ENCODE data around the gene METTL9. TPM values are rescaled to one million over a fixed set of nuclear protein-coding genes. Genes with fewer than 3 reads are reported as not detected.
A peak's percentile ranks its signal among the peaks of the same experiment; 100 is the strongest.
"Not testable (repeated sequence)": the region's sequence is repeated elsewhere in the genome, so short reads cannot be mapped to it uniquely, and the experiment has no call there.

Gene METTL9
- total RNA-seq, 2 experiments from 2014 or later, result 99.2 to 101 TPM

GRCh38 chr16:21597561-21598030 is 1.8 kb upstream of the METTL9 start:
- no peaks in the 10 kb centered on the region for H3K9me3 Mint-ChIP-seq (ENCODE audit: insufficient read depth)
- no peak for DNase-seq
- CTCF ChIA-PET, result interaction anchor here (0.9 to 2.9 kb wide), 7 partner anchors 11 to 111 kb away, joined by 3 to 13 read pairs (median 4); no protein-coding TSS in a partner anchor

GRCh38 chr16:21598206-21598605 is 1.2 kb upstream of the METTL9 start:
- H3K27ac Mint-ChIP-seq, result peak overlapping the region; percentile 93
- DNase-seq (no peak), ATAC-seq (no peak)
- ChIA-PET POLR2A (interaction anchor here (0.7 to 2.6 kb wide), 4 partner anchors 13 to 1919 kb away, joined by 3 to 8 read pairs (median 4); no protein-coding TSS in a partner anchor), CTCF (interaction anchor here (1.4 to 2.9 kb wide), 3 partner anchors 14 to 59 kb away, joined by 4 to 13 read pairs (median 4); no protein-coding TSS in a partner anchor)
- peak overlapping the region; percentile 86 for H3K4me3 Mint-ChIP-seq
- H3K36me3 Mint-ChIP-seq (ENCODE audit: low read depth), result peaks cover 10% of the 10 kb centered on the region
- H3K4me1 Mint-ChIP-seq (ENCODE audit: low read depth), result peaks cover 50% of the 10 kb centered on the region
- H3K9me3 Mint-ChIP-seq (ENCODE audit: insufficient read depth), result no peaks in the 10 kb centered on the region
- peaks cover 3% of the 10 kb centered on the region for H3K27me3 Mint-ChIP-seq (ENCODE audit: low read depth)

More at GRCh38 chr16:21597561-21598030, 1.8 kb upstream of the METTL9 start:
- H3K4me3 Mint-ChIP-seq, result no peak overlapping the region
- peaks cover 3% of the 10 kb centered on the region for H3K27me3 Mint-ChIP-seq (ENCODE audit: low read depth)
- no peak for ATAC-seq
- H3K36me3 Mint-ChIP-seq (ENCODE audit: low read depth), result peaks cover 10% of the 10 kb centered on the region
- POLR2A ChIA-PET, result interaction anchor here (1.1 kb wide), 1 partner anchor 43 kb away, joined by 3 read pairs; no protein-coding TSS in a partner anchor
- H3K4me1 Mint-ChIP-seq (ENCODE audit: low read depth), result peaks cover 43% of the 10 kb centered on the region
- peak overlapping the region; percentile 93 for H3K27ac Mint-ChIP-seq

- no peak for DNase-seq
- CTCF ChIA-PET, result interaction anchor here (1.4 to 2.9 kb wide), 3 partner anchors 15 to 59 kb away, joined by 4 to 13 read pairs (median 4); no protein-coding TSS in a partner anchor
Observed at GRCh38 chr16:21598701-21599121, 666 bp upstream of the METTL9 start.

GRCh38 chr16:21600031-21600773 is 825 bp downstream of the METTL9 start:
- Mint-ChIP-seq H3K27me3 (ENCODE audit: low read depth) (no peaks in the 10 kb centered on the region), H3K4me1 (ENCODE audit: low read depth) (peaks cover 65% of the 10 kb centered on the region), H3K4me3 (peak overlapping the region; percentile 93), H3K27ac (peak overlapping the region; percentile 89), H3K36me3 (ENCODE audit: low read depth) (peaks cover 13% of the 10 kb centered on the region), H3K9me3 (ENCODE audit: insufficient read depth) (no peaks in the 10 kb centered on the region)
- ChIA-PET POLR2A (interaction anchor here (0.6 to 2.6 kb wide), 5 partner anchors 9 to 47 kb away, joined by 3 to 8 read pairs (median 6); no protein-coding TSS in a partner anchor), CTCF (interaction anchor here (0.8 to 2.0 kb wide), 11 partner anchors 9 to 108 kb away, joined by 3 to 8 read pairs (median 5); no protein-coding TSS in a partner anchor)
- DNase-seq (peak; percentile 37), ATAC-seq (peak; percentile 20)

More at GRCh38 chr16:21598701-21599121, 666 bp upstream of the METTL9 start:
- Mint-ChIP-seq H3K36me3 (ENCODE audit: low read depth) (peaks cover 13% of the 10 kb centered on the region), H3K4me1 (ENCODE audit: low read depth) (peaks cover 55% of the 10 kb centered on the region), H3K27me3 (ENCODE audit: low read depth) (peaks cover 3% of the 10 kb centered on the region), H3K9me3 (ENCODE audit: insufficient read depth) (no peaks in the 10 kb centered on the region), H3K27ac (peak overlapping the region; percentile 93), H3K4me3 (peak overlapping the region; percentile 86)
- ATAC-seq, result peak; percentile 8
- POLR2A ChIA-PET, result interaction anchor here (0.7 to 2.6 kb wide), 4 partner anchors 12 to 1918 kb away, joined by 3 to 8 read pairs (median 4); no protein-coding TSS in a partner anchor

- DNase-seq (no peak), ATAC-seq (no peak)
- peaks cover 73% of the 10 kb centered on the region for H3K4me1 Mint-ChIP-seq (ENCODE audit: low read depth)
- ChIA-PET CTCF (interaction anchor here (1.3 to 1.5 kb wide), 3 partner anchors 37 to 106 kb away, joined by 3 to 5 read pairs (median 4); no protein-coding TSS in a partner anchor), POLR2A (no interaction called here)
- no peak overlapping the region for H3K27ac Mint-ChIP-seq
- H3K27me3 Mint-ChIP-seq (ENCODE audit: low read depth), result no peaks in the 10 kb centered on the region
- no peaks in the 10 kb centered on the region for H3K9me3 Mint-ChIP-seq (ENCODE audit: insufficient read depth)
- peaks cover 13% of the 10 kb centered on the region for H3K36me3 Mint-ChIP-seq (ENCODE audit: low read depth)
- H3K4me3 Mint-ChIP-seq, result no peak overlapping the region
Observed at GRCh38 chr16:21602785-21603184, 3.4 kb downstream of the METTL9 start.

GRCh38 chr16:21603928-21604327 is 4.6 kb downstream of the METTL9 start:
- H3K4me3 Mint-ChIP-seq, result no peak overlapping the region

GRCh38 chr16:21605848-21606247 is 6.5 kb downstream of the METTL9 start:
- H3K27me3 Mint-ChIP-seq (ENCODE audit: low read depth); H3K9me3 Mint-ChIP-seq (ENCODE audit: insufficient read depth); POLR2A ChIA-PET; ATAC-seq; H3K4me3 Mint-ChIP-seq; H3K27ac Mint-ChIP-seq; DNase-seq: not testable (repeated sequence)
- peaks cover 90% of the 10 kb centered on the region for H3K4me1 Mint-ChIP-seq (ENCODE audit: low read depth)
- CTCF ChIA-PET, result interaction anchor here (1.0 to 2.6 kb wide), 4 partner anchors 10 to 51 kb away, joined by 4 to 9 read pairs (median 7); no protein-coding TSS in a partner anchor
- H3K36me3 Mint-ChIP-seq (ENCODE audit: low read depth), result peaks cover 13% of the 10 kb centered on the region

More at GRCh38 chr16:21603928-21604327, 4.6 kb downstream of the METTL9 start:
- ATAC-seq (no peak), DNase-seq (no peak)
- ChIA-PET POLR2A (interaction anchor here (0.8 kb wide), 1 partner anchor 37 kb away, joined by 3 read pairs; no protein-coding TSS in a partner anchor), CTCF (interaction anchor here (0.8 to 2.6 kb wide), 7 partner anchors 34 to 105 kb away, joined by 3 to 9 read pairs (median 5); no protein-coding TSS in a partner anchor)
- no peaks in the 10 kb centered on the region for H3K27me3 Mint-ChIP-seq (ENCODE audit: low read depth)
- peaks cover 10% of the 10 kb centered on the region for H3K36me3 Mint-ChIP-seq (ENCODE audit: low read depth)
- no peaks in the 10 kb centered on the region for H3K9me3 Mint-ChIP-seq (ENCODE audit: insufficient read depth)
- H3K27ac Mint-ChIP-seq, result no peak overlapping the region
- H3K4me1 Mint-ChIP-seq (ENCODE audit: low read depth), result peaks cover 74% of the 10 kb centered on the region

- peaks cover 87% of the 10 kb centered on the region for H3K4me1 Mint-ChIP-seq (ENCODE audit: low read depth)
- CTCF ChIA-PET, result interaction anchor here (1.1 to 3.5 kb wide), 10 partner anchors 8 to 49 kb away, joined by 3 to 16 read pairs (median 4); no protein-coding TSS in a partner anchor
- peak; percentile 82 for ATAC-seq
- POLR2A ChIA-PET, result interaction anchor here (0.9 to 1.5 kb wide), 3 partner anchors 8 to 37 kb away, joined by 3 to 6 read pairs (median 6); partner anchors contain the start of gene METTL9
- DNase-seq, result peak; percentile 75
- peaks cover 14% of the 10 kb centered on the region for H3K36me3 Mint-ChIP-seq (ENCODE audit: low read depth)
- H3K27me3 Mint-ChIP-seq (ENCODE audit: low read depth), result no peaks in the 10 kb centered on the region
- peak overlapping the region; percentile 11 for H3K4me3 Mint-ChIP-seq
- H3K9me3 Mint-ChIP-seq (ENCODE audit: insufficient read depth), result no peaks in the 10 kb centered on the region
- H3K27ac Mint-ChIP-seq, result peak overlapping the region; percentile 56
Observed at GRCh38 chr16:21608639-21609328, 9.4 kb downstream of the METTL9 start.

- Mint-ChIP-seq H3K36me3 (ENCODE audit: low read depth) (peaks cover 27% of the 10 kb centered on the region), H3K27me3 (ENCODE audit: low read depth) (no peaks in the 10 kb centered on the region), H3K9me3 (ENCODE audit: insufficient read depth) (no peaks in the 10 kb centered on the region), H3K4me3 (no peak overlapping the region), H3K4me1 (ENCODE audit: low read depth) (peaks cover 87% of the 10 kb centered on the region), H3K27ac (no peak overlapping the region)
- ChIA-PET POLR2A (interaction anchor here (1.5 to 2.2 kb wide), 2 partner anchors 10 kb away, joined by 6 to 8 read pairs; partner anchors contain the start of gene METTL9), CTCF (interaction anchor here (1.0 to 3.5 kb wide), 5 partner anchors 26 to 47 kb away, joined by 3 to 16 read pairs (median 4); no protein-coding TSS in a partner anchor)
- no peak for DNase-seq
- no peak for ATAC-seq
Observed at GRCh38 chr16:21610006-21610544, 10.7 kb downstream of the METTL9 start.

- ChIA-PET CTCF (interaction anchor here (1.0 to 3.5 kb wide), 6 partner anchors 10 to 33 kb away, joined by 3 to 16 read pairs (median 4); no protein-coding TSS in a partner anchor), POLR2A (interaction anchor here (0.6 to 2.2 kb wide), 2 partner anchors 11 to 26 kb away, joined by 3 to 8 read pairs; partner anchors contain the start of gene METTL9)
- peaks cover 30% of the 10 kb centered on the region for H3K36me3 Mint-ChIP-seq (ENCODE audit: low read depth)
- H3K4me3 Mint-ChIP-seq, result no peak overlapping the region
- H3K27ac Mint-ChIP-seq, result no peak overlapping the region
- no peaks in the 10 kb centered on the region for H3K9me3 Mint-ChIP-seq (ENCODE audit: insufficient read depth)
- peaks cover 88% of the 10 kb centered on the region for H3K4me1 Mint-ChIP-seq (ENCODE audit: low read depth)
- DNase-seq (no peak), ATAC-seq (no peak)
- no peaks in the 10 kb centered on the region for H3K27me3 Mint-ChIP-seq (ENCODE audit: low read depth)
Observed at GRCh38 chr16:21610766-21611165, 11.4 kb downstream of the METTL9 start.
